Right lung (tissue), 5 donors: Measurements from ENCODE around the gene PIP5K1B. TPM values are rescaled to one million over a fixed set of nuclear protein-coding genes. Genes with fewer than 3 reads are reported as not detected.

ENCODE experiments used
- DNase-seq, 2 donors: peaks; one replicate each; pipeline ENCODE4 v3.0.0-alpha.2; 2013
- polyA plus RNA-seq, 5 donors: library from polyadenylated mRNA; unstranded; fragments of 120-200 nt; gene quantifications; one replicate each; pipeline versions ENCODE4 v1.2.1 to v1.2.3, GENCODE V29; 2013; ENCODE audit warnings: inconsistent platforms in 1 of 5, low replicate concordance in 1 of 5; ENCODE audit not compliant: insufficient read length in 5 of 5, insufficient read depth in 1 of 5

PIP5K1B gene
- polyA plus RNA-seq, 5 donors, result 2.7 to 4.5 (median 3.7) TPM

DNA sequence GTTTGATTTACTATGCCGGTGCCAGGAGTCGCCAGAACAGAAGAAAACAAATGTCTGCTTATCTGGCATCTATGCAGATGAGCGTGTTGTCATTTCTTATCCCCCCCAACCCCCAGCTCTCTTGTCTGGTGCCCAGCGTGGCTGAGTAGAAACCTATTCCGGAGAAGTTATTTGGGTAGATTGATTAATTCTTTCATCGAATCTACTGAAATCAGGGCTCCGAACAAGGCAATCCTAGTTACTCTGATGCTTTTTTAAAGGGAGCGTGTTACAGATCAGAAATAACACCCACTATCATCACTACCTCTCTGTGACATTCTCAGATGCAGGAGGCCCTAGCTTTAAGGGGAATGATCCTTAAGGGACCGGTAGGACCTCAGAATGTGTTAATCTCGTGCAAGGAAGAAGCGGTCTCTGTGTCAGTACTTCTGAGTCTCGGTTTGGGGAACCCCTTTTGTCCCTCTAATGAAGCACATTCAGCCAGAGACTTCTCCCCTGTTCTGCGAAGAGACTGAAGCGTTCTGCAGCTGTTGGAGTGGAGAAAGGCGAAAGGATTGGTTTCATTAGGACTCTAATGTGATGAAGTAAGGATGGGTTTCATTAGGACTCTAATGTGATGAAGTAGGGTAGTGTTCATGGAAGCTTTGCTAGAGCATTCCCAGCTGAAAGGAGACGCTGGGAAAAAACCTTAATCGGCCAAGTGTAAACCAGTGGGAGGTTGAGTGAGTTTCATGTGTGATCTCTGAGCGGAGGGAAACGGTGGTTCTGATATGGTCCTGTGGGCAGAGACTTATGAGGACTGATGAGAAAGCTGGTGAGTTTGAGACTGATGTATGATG, 1.5 kb downstream of the PIP5K1B start:
- DNase-seq, result no peak

GRCh38 chr9:68707801-68708488, 2.9 kb downstream of the PIP5K1B start:
- DNase-seq, result no peak

GRCh38 chr9:68708513-68708912, 3.5 kb downstream of the PIP5K1B start:
- no peak for DNase-seq

- DNase-seq, result no peak
Observed at GRCh38 chr9:68709291-68710110, 4.5 kb downstream of the PIP5K1B start.

DNA sequence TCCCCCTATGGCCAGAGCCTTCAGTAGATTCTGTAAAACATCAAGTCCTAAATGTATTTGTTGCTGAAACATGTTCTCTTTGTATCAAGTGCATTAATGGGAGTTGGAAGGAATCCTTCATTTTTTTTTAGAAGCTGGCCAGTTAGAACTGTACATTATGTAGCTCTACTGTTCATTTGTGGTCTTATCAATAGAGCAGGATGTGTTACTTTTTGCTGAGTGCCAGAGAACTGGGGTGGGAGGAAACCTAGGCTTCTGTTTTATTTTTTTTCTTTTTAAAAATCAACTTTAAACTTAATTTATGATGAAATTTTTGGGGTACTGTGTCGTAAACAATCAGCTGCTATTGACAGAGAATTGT, 5.1 kb downstream of the PIP5K1B start:
- no peak for DNase-seq

- DNase-seq, result no peak
Observed at GRCh38 chr9:68711281-68711680, 6.2 kb downstream of the PIP5K1B start.

DNA sequence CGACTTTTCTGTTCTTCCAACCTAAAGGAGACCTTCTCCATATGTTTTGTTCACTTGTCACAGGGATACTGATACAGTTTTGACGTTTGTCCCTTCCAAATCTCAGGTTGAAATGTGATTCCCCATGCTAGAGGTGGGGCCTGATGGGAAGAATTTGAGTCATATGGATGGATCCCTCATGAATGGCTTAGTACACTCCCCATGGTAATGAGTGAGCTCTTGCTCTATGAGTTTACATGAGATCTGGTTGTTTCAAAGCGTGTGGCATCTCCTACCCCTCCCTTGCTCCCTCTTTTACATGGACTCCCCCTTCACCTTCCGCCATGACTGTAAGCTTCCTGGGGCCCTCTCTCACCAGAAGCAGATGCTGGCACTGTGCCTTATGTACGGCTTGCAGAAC, 6.9 kb downstream of the PIP5K1B start:
- DNase-seq, result no peak

DNA sequence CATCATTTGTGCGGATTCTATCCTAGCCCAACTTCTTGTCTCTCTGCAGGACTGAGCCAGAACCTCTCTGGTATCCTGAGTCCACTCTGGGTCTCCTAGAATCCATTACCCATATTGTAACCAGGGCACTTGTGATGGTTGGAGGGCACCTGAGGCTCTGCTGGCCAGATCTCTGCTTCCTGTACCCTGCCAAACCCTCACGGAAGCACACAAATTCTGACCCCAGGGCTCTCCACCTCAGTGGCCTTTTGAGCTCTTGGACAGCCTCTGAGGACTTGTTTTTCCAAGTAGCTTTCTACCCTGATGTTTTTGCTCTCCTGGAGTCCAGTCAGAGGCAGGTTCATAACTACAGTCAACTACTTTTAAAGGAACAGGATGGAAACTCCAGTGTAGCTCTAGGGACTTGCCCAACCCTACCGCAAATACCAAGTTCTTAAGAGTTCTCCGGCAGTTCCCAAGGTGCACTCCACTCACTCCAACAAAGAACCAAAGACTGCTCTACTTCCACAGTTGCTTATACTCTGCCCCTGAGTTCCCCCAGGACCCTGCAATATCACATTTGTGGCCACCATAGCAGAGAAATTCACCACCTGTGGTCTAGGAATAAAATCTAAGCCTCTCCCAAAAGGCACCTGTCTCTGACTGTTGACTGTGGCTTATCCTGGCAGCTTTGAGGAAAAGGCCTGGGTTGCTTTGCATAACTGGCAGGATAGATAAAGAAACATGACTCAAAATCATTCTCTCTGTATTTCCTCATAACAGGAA, 9.6 kb downstream of the PIP5K1B start:
- no peak for DNase-seq

DNA sequence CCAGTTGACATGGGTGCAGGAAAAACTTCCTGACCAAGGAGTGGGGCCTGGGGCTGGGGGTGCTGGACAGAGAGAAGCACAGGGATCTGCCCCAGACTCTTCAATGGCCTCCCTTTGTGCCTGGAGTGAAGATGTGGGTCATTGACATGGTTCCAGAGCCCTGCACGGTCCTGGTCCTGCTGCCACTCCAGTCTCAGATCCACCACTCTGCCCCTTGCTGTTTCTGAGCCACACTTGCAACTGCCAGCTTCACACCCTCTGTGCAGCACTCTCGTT, 10.1 kb downstream of the PIP5K1B start:
- no peak for DNase-seq

- DNase-seq, result no peak
Observed at GRCh38 chr9:68717552-68718443, 12.8 kb downstream of the PIP5K1B start.

- DNase-seq, result no peak
Observed at GRCh38 chr9:68719847-68720246, 14.8 kb downstream of the PIP5K1B start.

GRCh38 chr9:68720656-68721313, 15.7 kb downstream of the PIP5K1B start:
- DNase-seq, result no peak

- DNase-seq, result no peak
Observed at GRCh38 chr9:68721666-68722330, 16.8 kb downstream of the PIP5K1B start.

DNA sequence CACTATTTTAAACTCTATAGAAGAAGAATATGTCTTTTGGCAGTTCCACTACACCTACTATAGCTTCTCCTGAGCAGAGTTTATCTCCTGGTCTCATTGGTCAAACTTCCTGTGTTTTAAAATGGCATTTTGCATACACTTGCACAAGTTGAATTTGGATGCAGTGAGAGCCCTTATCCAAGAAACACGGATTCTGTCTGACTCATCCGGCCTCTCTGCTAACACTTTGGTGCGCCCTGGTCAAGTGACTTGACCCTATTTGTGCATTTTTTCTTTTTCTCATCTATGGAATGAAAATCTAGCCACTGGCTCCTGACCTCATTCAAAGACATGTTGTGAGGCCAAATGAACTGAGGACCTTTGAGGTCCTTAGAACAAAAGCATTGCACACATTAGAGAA, 20.0 kb downstream of the PIP5K1B start:
- no peak for DNase-seq

DNA sequence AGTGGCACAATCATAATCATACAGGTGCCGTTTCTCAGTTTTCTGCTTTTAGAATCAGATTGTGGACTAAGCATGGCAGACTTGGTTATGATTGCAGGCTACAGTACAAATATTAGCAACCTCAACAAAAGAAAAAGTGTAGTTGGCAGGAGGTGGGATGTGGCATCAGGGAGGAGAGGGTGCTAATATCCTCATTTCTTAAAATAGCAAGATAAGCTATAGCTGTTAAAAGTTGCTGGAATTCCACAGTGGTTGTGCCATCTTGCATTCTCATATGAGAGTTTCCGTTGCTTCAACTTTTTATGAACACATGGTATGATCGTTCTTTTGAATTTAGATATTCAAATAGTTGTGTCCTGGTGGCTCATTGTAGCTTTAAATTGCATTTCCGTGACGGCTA, 21.4 kb downstream of the PIP5K1B start:
- DNase-seq, result no peak

DNA sequence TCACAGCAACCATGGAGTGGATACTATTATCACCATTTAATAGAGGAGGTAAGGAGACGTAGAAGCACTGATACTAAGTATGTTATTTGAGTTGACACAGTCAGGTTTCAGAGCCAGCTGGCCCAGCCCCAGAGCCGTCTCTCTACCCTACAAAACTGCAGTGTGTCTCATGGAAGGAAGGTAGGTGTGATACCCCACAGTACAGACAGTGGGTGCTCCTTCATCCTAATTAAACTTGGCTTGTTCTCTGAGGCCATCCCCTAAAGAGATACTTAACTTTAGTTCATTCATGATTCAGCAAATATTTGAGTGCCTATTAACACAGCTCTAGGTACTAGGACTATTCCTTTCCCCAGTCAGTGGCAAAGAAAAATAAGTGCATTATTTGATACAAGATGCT, 22.6 kb downstream of the PIP5K1B start:
- no peak for DNase-seq

DNA sequence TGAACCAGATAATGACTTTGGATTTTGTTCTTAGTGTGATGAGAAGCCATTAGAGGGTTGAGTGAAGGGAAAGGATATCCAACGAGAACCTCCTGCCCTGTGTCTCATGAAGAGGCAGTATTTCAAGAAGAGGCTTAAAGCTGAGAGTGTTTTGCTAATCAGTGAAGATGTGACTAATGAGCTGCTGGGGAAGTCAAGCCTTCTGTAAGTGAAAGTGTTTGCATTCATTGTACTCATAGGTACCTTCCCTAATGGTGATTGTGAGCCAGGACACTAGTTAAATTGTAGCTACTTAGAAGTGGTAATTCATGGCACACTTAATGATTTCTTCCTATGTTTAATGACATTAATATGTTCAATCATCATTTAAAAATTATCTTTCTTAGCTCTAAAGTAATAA, 23.7 kb downstream of the PIP5K1B start:
- no peak for DNase-seq

- DNase-seq, result no peak
Observed at GRCh38 chr9:68730570-68731235, 25.7 kb downstream of the PIP5K1B start.

- no peak for DNase-seq
Observed at GRCh38 chr9:68731857-68732256, 26.8 kb downstream of the PIP5K1B start.
